SH-SY5Y (cell line): Measurements from ENCODE around the gene JTB.

Experiments
- GATA2 ChIP-seq: IDR thresholded peaks from 2 replicates; pipeline ENCODE4 v1.6.1; 2011; ENCODE audit warnings: mild to moderate bottlenecking, low read depth, low read length
- GATA3 ChIP-seq: IDR thresholded peaks from 2 replicates; pipeline ENCODE4 v1.6.1; 2011; ENCODE audit warnings: low read depth, mild to moderate bottlenecking, low read length, moderate library complexity

GRCh38 chr1:153958961-153959260, 18.6 kb downstream of the JTB start:
- TF ChIP-seq GATA2 (no peak), GATA3 (no peak)
